ENCODE measurements around the gene FOSB.

Gene FOSB

DNA sequence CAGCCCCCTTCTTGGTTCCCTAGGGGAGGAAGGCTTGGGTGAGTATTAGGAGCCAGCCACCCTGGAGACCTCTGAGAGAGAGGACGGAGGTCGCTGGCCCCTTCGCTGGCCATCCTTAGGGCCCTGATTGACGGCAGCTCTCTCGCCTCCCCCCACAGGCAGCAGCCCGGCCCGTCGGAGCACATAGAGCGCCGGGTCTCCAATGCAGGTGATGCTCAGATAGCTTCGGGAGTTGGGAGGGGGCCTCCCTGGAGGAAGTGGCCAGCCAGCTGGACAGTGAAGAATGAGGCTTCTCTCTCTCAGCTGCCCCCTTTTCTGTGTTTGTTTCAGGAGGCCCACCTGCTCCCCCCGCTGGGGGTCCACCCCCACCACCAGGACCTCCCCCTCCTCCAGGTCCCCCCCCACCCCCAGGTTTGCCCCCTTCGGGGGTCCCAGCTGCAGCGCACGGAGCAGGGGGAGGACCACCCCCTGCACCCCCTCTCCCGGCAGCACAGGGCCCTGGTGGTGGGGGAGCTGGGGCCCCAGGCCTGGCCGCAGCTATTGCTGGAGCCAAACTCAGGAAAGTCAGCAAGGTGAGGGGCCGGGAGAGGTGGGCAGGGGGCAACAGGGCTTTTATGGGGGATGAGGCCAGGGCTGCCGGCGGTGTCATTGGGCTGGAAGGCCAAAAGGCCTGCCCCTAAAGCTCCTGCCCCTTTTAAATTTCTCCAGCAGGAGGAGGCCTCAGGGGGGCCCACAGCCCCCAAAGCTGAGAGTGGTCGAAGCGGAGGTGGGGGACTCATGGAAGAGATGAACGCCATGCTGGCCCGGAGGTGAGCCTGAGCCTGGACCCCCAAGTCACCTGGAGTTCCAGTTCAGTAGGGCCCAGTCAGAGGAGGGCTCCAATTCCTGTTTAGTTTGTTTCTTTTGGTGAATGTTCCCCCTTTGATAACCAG lies 54.5 kb downstream of the FOSB start:
- no peak overlapping the region for H3K4me3 ChIP-seq (ENCODE audit: low read depth, low read length)

DNA sequence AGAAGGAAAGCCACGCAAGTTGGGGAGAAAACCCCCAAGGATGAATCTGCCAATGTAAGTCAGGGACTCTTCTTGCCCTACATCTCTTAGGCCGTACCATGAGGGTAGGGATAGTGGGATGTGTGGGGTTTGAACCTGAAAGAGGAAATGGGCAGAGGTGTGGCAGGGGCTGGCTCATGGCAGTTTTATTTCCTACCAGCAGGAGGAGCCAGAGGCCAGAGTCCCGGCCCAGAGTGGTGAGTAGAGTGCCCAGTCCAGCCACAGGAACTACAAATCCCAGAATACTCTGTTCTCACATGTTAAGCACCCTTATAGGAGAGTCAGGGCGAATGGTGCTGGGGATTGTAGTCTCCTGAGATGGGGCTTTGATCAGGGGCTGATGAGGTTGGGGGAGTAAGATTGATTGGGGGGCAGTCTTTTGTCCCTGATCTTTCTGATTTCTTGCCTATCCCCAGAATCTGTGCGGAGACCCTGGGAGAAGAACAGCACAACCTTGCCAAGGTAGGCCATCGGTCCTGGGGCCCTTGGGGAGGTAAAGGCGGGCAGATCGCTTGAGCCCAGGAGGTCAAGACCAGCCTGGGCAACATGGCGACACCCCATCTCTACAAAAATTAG lies 56.0 kb downstream of the FOSB start:
- no peak overlapping the region for H3K4me3 ChIP-seq (ENCODE audit: low read depth, low read length)

DNA sequence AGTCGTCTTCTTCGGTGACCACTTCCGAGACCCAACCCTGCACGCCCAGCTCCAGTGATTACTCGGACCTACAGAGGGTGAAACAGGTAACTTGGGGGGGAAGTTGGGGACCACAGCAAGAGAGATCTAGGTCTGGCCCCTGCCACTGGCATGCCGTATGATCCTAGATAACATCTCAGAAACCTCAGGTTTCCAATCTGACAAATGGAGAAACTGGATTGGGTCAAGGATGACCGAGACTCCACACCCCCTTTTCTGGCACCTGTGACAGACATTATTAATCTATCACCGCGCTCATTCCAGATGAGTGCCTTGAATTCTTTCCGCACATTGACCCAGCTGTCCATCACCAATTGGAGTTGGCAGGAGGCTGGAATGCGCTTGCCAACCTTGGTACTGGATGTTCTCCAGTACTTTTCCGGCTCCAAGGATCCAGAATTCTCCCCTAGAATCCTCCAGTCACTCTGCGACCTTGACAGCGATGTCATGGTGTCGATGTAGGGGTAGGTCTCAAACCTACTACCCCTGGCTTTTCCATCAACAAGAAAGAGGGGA lies 56.9 kb downstream of the FOSB start:
- H3K4me3 ChIP-seq (ENCODE audit: low read depth, low read length) = no peak overlapping the region
